NCI-H128 (cell line): Measurements from ENCODE around the gene SLC13A3.

Experiments used
- DNase-seq: peaks from one replicate; lab custom pipeline; 2025; ENCODE audit not compliant: unreplicated experiment; lab: John Stamatoyannopoulos, UW

The SLC13A3 gene

DNA sequence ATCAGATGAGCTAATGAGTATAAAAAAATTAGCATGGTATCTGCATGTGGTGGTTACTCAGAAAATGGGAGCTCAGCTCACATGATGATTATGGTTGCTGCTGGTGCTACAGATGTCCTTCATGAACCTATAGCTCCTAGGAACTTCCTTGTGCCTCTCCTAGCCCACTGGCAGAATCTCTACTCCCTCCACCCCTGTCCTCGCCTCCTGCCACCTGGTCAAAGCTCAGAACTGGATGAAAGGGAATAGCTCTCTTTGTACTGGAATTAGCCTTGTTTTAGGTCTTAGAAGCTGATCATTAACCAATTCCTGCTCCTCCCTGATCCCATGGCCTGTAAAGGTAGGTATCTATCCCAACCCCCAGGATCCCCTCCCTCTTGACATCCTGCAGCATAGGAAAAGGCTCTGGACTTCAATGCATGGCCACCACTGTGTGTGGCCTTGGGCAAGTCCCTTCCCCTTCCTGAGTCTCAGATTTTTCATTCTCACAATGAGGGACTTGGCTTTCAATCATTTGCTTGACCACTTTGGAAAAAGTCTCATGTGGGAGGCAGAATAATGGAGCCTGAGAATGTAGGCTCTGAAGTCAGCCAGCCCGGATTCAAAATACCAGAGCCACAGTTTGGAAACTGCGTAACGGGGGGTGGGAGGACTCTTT, 43.9 kb downstream of the SLC13A3 start:
- no peak for DNase-seq

DNA sequence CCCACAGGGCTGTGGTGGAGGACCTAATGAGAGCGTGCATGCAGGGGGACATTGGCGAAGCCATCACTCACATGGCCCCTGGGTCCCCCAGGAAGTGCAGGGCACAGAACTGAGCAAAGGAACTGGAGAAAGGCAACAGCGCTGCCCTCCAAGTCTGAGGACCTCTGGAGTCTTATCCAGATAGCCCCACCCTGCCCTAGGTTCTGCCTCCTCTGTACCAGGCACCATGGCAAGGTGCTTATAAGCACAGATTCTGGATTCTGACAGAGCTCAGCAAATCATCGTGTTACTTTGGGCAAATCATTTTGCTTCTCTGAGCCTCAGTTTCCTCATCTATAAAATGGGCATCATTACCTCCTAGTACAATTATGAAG, 44.5 kb downstream of the SLC13A3 start:
- no peak for DNase-seq

DNA sequence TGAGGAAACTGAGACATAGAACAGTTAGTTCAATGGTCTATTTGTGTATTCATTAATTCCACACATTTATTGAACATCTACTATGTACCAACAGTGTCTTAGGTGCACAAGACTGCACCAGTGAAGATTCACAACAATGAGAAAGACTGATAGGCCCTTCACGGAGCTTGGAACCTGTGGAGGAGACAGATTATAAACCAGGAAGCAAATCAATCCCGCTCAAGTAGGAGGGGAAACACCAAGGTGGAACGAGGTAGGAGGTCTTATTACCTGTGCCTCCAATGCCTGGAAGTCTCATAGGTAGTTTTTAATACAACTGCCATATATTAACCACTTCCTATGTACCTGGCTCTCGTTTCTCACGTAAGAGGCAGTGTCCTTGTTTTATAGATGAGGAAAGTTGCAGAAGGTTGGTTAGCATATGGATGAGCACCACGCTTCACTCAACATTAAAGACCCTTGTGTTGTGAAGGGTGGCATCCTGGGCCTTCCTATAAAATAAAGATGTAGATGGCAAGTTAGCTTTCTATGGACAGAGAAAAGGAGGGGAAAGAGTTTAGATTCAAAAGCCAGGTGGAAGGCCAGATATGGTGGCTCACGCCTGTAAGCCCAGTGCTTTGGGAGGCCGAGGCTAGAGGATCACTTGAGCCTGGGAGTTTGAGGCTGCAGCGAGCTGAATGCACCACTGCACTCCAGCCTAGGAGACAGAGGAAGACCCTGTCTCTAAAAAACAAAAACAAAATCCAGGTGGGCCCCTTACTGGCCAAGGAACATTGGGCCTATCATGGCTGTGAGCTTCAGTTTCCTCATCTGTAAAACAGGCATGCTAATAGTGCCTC, 45.1 kb downstream of the SLC13A3 start:
- DNase-seq, result no peak

DNA sequence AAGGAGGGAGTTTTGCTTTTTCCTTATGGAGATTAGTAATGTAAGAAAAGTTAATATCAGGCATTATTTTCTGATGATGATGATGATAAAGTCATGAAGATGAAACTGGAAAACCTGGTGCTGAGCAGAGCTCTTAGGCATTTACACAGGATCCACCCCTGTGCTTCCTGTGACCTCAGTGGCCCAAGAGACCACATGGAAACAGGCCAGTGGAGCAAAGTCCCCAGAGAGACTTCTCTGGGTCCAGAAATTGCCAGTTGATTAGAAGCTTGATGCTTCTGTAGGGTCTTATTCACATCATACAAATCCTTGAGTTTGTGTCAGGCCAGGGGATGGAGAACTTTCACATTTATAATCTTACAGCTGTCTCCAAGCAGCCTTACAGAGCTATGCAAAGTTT, 46.1 kb downstream of the SLC13A3 start:
- no peak for DNase-seq

DNA sequence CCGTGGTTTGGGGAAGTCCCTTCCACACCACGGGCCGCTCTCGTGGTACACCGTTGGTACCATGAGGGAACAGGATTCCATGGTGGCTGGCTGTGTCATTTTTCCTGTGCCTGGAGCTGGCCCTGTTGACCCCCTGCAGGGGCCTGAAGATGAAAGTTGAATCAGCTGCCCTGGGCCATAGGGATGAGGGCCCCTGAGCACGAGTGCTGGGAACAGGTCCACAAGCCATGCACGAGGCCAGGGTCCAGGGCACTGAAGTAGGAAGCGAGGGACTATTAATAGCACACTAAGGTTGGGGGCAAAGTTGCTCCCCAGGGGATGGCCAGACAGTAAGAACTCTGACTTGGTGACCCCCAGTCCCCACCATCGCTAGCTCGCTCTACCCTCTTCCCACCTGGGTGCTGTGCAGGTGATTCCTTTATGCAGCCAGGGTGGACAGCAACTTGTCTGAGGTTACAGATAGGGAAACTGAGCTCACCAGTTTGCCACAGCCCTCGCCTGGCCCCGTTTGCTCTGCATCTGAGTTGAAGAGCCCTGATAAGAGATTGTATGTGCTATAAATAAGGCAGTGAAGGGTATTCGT, 46.6 kb downstream of the SLC13A3 start:
- no peak for DNase-seq

DNA sequence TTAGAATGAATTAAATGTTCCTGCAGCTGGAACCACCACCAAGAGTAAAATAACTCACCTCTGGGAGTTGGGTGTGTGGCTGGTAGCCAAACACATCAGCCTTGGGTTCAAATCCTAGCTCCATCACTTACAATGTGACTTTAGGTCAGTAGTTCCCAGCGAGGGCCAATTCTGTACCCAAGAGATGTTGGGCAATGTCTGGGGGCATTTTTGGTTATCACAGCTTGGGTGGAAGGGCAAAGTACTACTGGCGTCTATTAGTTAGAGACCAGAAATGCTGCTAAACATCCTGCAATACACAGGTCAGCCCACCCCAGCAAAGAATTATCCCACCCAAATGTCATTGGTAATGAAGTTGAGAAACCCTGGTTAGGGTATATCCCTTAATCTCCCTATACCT, 48.8 kb downstream of the SLC13A3 start:
- DNase-seq, result no peak

DNA sequence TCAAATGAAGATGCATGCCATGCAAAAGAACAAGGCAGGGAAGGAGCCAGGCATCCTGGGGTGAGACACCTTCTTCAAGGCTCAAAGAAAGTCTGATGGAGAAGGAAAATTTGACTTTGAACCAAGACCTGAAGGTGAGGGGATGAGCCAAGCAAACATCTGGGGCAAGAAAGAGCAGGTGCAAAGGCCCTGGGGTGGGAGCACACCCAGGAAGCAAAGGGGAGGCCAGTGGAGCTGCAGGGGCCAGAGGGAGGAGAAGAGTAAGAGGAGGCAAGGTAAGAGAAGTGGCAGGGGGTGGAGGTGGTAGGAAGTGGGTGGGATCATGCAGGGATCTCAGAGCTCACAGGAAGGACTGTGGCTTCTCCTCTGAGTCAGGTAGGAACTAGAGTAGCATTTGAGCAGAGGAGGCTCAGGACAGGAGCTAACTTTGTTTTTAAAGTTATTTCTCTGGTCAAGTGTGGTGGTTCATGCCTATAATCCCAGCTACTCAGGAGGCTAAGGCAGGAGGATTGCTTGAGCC, 49.6 kb downstream of the SLC13A3 start:
- DNase-seq, result no peak

DNA sequence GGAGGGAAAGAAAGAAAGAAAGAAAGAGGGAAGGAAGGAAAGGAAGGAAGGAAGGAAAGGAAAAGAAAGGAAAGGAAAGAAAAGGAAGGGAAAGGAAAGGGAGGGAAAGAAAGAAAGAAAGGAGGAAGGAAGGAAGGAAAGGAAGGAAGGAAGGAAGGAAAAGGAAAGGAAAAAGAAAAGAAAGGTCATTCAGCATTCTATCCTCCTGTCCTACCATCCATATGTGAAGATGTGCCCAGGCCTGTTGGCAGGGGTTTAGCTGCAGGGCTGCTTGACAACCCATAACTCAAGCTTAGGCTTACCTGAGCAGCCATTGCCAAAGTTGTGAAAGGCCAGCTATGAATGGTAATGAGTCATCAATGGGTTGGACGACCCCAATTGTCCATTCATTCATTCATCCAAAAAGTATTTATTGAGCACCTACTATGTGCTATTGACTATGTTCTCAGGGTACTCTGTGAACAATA, 50.9 kb downstream of the SLC13A3 start:
- DNase-seq, result no peak

DNA sequence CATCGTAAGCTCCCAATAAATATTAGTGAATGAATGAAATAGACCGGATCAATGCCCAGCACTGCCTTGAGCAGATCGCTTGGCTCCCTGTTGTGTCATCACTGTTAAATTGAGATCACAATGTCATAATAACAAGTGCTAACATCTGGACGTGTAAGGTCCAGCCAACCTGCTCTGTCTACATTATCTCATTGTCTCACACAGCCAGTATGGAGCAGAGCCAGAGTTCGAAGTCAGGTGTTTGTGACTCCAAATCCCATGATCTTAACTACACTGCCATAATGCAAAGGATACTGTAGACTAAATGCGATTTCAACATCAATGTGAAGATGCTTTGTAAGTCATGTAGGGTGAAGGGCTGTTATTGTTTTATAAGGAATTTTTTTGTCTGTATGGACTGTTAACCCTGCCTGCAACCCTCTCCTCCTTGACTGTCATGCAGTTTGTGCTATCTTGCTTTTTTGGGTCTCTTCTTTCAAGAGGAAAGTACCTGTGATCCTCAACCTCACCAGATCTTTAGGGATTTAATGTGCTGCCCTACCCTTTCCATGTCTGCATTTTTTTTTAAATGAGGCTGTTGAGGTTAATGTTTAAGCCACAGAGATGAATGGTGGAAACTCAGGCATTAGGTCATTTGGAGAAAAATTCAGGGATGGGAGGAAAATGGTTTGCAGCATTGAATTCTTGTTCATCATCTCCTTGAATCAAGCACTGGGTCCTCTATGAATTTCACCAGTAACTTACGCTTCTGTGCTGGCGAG, 51.9 kb downstream of the SLC13A3 start:
- DNase-seq, result no peak

DNA sequence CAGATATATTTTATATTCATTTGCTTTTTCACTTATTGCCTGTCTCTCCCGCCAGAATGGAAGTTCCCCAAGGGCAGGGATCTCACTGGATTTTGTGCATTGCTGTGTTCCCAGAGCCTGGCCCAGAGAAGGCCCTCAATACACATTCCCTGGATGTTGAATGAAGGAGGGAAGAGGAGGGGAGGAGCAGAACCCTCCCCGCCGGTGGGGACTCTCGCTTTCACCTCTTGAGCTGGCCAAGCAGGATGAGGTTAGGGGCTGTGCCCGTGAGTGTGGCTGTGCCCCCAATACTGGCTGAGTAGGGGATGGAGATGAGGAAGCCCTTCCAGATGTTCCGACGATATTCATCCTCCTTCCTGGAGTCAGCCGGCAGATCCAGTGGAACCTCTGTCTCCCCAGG, 55.3 kb downstream of the SLC13A3 start:
- no peak for DNase-seq

DNA sequence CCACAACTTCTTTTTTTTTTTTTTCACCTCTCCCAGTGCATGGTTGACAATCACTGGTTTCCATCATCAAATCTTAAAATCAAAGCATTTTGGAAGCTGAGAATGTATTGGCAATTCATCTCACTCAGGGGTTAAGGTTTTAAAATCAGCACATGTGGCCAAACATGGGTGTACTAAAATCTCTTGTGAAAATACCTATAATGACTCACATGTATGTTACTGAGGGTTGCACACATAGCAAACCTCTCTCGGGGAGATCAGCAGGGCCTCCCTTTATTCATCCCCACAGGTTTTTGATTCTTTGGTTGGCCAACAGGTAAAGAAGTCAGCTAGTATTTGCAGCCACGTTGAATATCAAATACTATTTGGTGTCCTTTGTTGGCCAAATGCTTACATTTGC, 56.5 kb downstream of the SLC13A3 start:
- DNase-seq, result no peak

DNA sequence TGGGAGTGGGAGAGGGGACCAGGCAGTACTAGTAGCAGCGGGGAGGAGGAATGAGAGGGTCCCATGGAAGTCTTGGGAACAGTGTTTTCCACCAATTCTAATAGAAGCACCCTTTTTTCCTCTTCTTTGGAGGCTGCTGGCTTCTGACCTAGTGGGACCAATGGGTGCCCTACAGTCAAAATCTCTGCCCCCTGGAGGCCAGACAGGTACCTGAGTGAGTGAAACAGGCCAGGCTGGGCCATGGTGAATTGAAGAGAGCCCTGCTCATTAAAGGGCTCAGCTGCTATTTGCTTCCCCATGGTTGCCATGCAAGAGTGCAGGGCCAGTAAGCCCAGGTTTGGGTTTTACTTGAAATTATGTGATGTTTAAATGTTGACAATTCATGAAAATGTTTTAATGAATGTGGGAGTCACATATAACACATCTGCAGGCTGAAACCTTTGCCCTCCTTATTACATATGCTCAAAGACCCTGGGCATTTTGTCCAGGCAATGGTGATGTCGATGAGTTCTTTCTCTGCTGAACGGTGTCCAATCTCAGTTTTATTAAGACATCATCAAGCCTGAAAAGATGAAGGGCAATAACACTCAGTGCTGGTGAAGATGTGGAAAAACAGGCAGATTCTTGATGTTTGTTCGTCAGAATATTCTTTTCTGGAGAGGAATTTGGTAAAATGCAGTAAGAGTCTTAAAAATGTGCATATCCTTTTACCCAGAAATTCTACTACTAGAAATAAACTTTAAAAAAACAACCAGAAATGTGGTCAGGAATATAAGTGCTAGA, 58.5 kb downstream of the SLC13A3 start:
- DNase-seq, result no peak

DNA sequence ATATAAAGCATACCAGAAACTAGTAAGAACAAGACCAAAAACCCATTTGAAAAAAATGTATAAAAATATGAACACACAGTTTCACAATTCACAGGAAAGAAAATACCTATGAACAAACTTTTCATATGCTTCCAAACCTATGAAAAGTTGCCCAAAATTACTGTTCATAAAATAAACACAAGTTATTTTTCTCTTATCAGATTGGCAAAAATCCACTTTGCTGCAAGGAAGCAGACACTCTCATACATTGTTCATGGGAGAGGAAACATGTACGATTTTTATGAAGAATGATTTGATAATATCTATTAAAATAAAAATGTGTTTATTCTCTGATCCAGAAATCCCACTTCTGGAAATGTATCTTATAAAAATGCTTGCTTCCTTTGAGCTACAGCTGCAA, 60.8 kb downstream of the SLC13A3 start:
- DNase-seq, result no peak

DNA sequence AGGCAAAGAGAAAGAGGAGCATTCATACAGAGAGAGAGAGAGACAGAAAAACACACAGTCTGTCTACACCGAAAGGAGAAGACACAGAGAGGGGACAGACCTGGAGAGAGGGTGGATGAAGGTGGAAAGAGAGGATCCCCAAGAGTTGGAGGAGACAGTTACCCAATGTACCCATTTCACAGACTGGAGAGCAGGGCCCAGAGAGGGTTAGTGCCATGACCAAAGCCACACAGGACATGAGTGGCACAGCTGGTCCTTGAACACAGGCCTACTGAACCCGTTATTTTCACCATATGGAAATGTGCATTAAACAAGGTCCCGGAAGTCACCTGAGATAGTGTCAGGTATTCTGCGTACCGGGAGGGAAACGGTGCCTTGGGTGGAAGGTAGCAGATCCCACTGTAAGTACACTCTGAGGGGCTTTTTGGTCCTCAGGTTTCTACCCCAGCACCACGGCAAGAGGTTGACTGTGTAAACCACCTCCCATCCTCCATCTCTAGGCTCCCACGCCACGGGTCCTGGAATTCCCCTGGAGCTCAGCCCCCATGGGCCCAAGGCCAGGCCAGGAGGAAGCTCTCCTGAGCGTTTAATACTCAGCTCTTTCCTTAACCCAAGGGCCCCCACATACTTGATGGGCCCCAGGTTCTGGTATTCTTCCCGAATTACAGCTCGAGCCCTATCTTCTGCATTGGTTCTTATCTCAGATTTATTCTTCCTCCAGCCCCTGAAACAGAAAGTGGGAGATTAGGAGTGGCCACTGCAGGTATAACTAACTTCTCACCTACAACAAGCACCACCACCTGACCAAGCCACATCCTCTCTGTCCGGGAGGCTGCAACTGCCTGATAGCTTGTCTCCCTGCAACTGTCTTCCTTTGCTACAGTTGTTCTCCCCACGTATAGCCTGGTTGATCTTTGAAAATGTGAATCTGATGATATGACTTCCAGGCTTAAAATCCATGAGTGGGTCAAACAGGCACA, 62.4 kb downstream of the SLC13A3 start:
- no peak for DNase-seq

DNA sequence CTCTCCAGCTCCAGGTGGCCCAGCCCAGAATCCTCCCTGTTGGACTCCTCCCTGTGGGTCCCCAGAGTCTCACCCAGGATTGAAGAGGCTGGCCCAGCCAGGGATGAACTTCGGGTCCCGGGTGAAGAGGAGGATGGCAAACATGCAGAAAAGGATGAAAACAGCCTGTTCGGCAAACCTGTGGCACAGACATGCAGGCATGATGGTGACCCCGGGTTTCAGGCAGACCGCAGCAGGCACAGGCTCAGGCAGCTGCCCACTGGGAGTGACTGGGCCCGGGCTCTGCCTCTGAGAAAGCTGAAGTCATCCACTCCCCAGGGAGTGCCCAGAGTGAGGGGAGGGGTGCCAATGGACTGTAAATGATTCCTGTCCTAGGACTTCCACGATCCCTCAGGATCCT, 63.3 kb downstream of the SLC13A3 start:
- DNase-seq, result no peak

DNA sequence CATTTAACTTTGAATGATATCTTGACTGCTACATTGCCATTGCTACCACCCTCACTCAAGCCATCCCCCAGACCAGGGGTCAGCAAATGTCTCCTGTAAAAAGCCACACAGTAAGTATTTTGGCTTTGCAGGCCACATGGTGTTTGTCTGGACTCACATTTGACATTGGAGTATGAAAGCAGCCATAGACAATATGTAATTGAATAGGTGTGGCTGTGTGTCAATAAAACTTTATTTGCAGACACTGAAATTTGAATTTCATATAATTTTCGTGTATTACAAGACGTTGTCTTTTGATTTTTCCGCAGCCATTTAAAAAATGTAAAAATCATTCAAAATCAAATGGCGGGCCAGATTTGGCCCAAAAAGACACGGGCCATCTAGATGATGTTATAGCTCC, 64.5 kb downstream of the SLC13A3 start:
- no peak for DNase-seq

DNA sequence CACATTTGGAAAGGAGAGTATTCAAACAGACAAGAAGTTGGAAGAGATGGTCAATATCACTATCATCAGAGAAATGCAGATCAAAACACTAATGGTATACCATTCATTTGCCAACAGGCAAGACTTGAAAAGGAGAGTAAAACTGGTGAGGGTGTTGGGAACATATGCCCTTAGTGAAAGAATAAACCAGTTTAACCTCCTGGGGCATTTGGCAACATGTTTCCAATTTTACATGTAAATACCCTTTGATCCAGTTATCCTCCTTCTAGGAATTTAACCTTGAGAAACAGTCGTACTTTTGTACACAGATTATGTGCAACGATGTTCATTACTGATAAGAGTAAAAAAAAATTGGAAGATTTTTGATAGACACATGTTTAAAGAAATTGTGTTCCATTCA, 66.8 kb downstream of the SLC13A3 start:
- DNase-seq, result no peak

DNA sequence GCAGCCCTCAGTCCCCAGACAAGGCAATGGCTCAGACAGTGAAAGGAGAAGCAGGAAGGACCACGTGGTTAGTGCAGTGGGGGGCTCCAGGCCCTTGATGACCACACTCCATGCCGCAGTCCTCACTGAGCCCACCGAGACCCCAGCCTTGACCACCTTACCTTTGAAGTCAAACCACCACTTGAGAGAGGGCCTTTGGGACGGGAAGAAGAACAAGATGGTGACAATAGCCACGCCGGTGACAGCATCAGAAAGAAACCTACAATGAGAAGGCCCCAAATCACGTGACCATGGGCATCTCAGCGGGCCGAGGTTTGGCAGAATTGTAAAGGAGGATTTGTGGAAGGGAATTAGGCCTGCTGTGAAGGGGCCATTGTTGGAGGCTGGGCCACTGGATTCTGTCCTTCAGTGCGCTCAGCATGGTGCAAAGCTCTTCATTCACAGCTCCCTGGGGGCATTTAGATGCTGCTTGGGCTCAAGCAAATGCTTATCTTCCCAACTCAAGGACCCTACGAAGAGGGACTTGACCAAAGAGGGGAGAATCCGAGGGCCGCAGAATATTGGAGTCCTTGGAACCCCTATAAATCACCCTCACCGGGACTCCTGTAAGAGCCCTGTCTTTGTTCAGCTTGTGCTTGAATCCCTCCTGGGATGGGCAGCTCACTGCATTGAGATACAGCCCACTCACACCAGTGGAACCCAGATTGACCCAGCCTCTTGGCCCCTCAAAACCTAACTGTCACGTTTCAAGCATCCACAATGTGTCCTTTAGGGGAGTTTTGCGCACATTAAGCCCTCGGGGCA, 67.6 kb downstream of the SLC13A3 start:
- DNase-seq, result no peak

DNA sequence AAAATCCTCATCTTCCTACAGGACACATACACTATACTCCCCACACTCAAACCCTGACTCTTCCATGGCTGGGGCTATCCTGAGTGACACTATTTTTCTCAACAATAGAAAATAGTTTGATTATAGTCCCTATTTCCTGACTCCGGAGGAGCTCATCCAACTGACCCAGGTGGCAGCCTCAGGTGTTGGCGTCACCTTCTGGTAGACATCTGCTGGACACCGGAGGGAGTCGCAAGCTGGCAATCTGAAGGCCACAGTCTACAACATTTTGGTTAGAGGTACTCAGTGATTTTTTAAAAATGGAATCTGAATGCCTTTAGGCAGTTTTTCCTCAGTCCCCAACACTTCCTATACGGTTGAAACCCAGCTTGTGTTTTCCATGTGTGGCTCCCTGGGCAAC, 68.6 kb downstream of the SLC13A3 start:
- DNase-seq, result no peak
